H9 (cell line): ENCODE data around the gene MED22. TPM values are rescaled to one million over a fixed set of nuclear protein-coding genes. Genes with fewer than 3 reads are reported as not detected.
"Not testable (repeated sequence)": the region's sequence is repeated elsewhere in the genome, so short reads cannot be mapped to it uniquely, and the experiment has no call there.

Experiments used
- DNase-seq: peaks from one replicate; pipeline ENCODE4 v3.0.0-alpha.2; 2017
- H2AFZ ChIP-seq: one replicate; pipeline ENCODE4 v1.6.1; 2013; ENCODE audit warnings: mild to moderate bottlenecking, low read length, control low read depth, moderate library complexity
- H2AK5ac ChIP-seq: 2 replicates; pipeline ENCODE4 v1.6.1; 2013; ENCODE audit warnings: low read length, control low read depth, mixed read lengths; ENCODE audit not compliant: insufficient read length
- H2BK120ac ChIP-seq: one replicate; pipeline ENCODE4 v1.6.1; 2013; ENCODE audit warnings: low read depth, mild to moderate bottlenecking, low read length, control low read depth, inconsistent platforms; ENCODE audit not compliant: poor library complexity, severe bottlenecking
- H2BK12ac ChIP-seq: 2 replicates; pipeline ENCODE4 v1.6.1; 2013; ENCODE audit warnings: low read length, control low read depth, mixed read lengths, low read depth; ENCODE audit not compliant: insufficient read length
- H2BK15ac ChIP-seq: 2 replicates; pipeline ENCODE4 v1.6.1; 2013; ENCODE audit warnings: low read depth, low read length, control low read depth
- H2BK20ac ChIP-seq: one replicate; pipeline ENCODE4 v1.6.1; 2013; ENCODE audit warnings: low read depth, mild to moderate bottlenecking, low read length, control low read depth, inconsistent platforms; ENCODE audit not compliant: poor library complexity, severe bottlenecking
- H2BK5ac ChIP-seq: 2 replicates; pipeline ENCODE4 v1.6.1; 2013; ENCODE audit warnings: low read length, control low read depth, mixed read lengths; ENCODE audit not compliant: insufficient read length
- H3K14ac ChIP-seq: 2 replicates; pipeline ENCODE4 v1.6.1; 2013; ENCODE audit warnings: low read length, control low read depth; ENCODE audit not compliant: insufficient read depth
- H3K18ac ChIP-seq: 2 replicates; pipeline ENCODE4 v1.6.1; 2013; ENCODE audit warnings: low read depth, mild to moderate bottlenecking, mixed read lengths, low read length, control low read depth; ENCODE audit not compliant: insufficient read length
- H3K23ac ChIP-seq: 2 replicates; pipeline ENCODE4 v1.6.1; 2013; ENCODE audit warnings: low read length, control low read depth, mixed read lengths, low read depth; ENCODE audit not compliant: insufficient read length
- H3K23me2 ChIP-seq: 2 replicates; pipeline ENCODE4 v1.6.1; 2013; ENCODE audit warnings: low read depth, mild to moderate bottlenecking, mixed read lengths, low read length, control low read depth; ENCODE audit not compliant: insufficient read length, poor library complexity, severe bottlenecking
- H3K27ac ChIP-seq: 2 replicates; pipeline ENCODE4 v1.5.1; 2013; ENCODE audit warnings: low read length, control low read depth, mixed read lengths, low read depth; ENCODE audit not compliant: insufficient read length
- H3K27me3 ChIP-seq: 2 replicates; pipeline ENCODE4 v1.6.1; 2013; ENCODE audit warnings: low read length, control low read depth, inconsistent platforms; ENCODE audit not compliant: insufficient read depth
- H3K4ac ChIP-seq: 2 replicates; pipeline ENCODE4 v1.6.1; 2013; ENCODE audit warnings: low read depth, mild to moderate bottlenecking, control low read depth, inconsistent platforms, low read length, moderate library complexity
- H3K4me1 ChIP-seq: 2 replicates; pipeline ENCODE4 v1.6.1; 2013; ENCODE audit warnings: low read length, control low read depth, inconsistent platforms; ENCODE audit not compliant: insufficient read depth
- H3K4me2 ChIP-seq: 2 replicates; pipeline ENCODE4 v1.6.1; 2013; ENCODE audit warnings: low read length, control low read depth, mixed read lengths; ENCODE audit not compliant: insufficient read length, insufficient read depth
- H3K56ac ChIP-seq: 2 replicates; pipeline ENCODE4 v1.6.1; 2013; ENCODE audit warnings: low read depth, mild to moderate bottlenecking, mixed read lengths, low read length, control low read depth; ENCODE audit not compliant: insufficient read length
- H3K79me1 ChIP-seq: 2 replicates; pipeline ENCODE4 v1.6.1; 2013; ENCODE audit warnings: low read depth, mild to moderate bottlenecking, moderate library complexity, low read length, control low read depth, inconsistent platforms; ENCODE audit not compliant: insufficient read depth, poor library complexity, severe bottlenecking
- H3K79me2 ChIP-seq: 2 replicates; pipeline ENCODE4 v1.6.1; 2013; ENCODE audit warnings: low read length, control low read depth, inconsistent platforms; ENCODE audit not compliant: insufficient read depth
- H3K9ac ChIP-seq: 2 replicates; pipeline ENCODE4 v1.6.1; 2013; ENCODE audit warnings: low read length, control low read depth, mixed read lengths; ENCODE audit not compliant: insufficient read length; ENCODE audit errors: extremely low read depth
- H3K9me3 ChIP-seq: one replicate; pipeline ENCODE4 v1.6.1; 2013; ENCODE audit warnings: low read depth, low read length, inconsistent platforms; ENCODE audit not compliant: control insufficient read depth
- H3T11ph ChIP-seq: one replicate; pipeline ENCODE4 v1.6.1; 2013; ENCODE audit warnings: mild to moderate bottlenecking, low read length, control low read depth, inconsistent platforms
- H4K20me1 ChIP-seq: one replicate; pipeline ENCODE4 v1.6.1; 2013; ENCODE audit not compliant: control insufficient read depth, insufficient read length, insufficient read depth
- H4K5ac ChIP-seq: 2 replicates; pipeline ENCODE4 v1.6.1; 2013; ENCODE audit warnings: low read depth, mild to moderate bottlenecking, mixed read lengths, low read length, control low read depth; ENCODE audit not compliant: insufficient read length
- H4K8ac ChIP-seq: replicated peaks from 2 replicates; pipeline ENCODE4 v1.6.1; 2013; ENCODE audit warnings: low read length, control low read depth, mixed read lengths, low read depth; ENCODE audit not compliant: insufficient read length
- H4K91ac ChIP-seq: 2 replicates; pipeline ENCODE4 v1.6.1; 2013; ENCODE audit warnings: low read depth, mild to moderate bottlenecking, moderate library complexity, mixed read lengths, low read length, control low read depth; ENCODE audit not compliant: insufficient read length
- H3K27ac Mint-ChIP-seq, 3 experiments: 2 replicates in 2 of 3; 3 replicates in 1 of 3; pipeline ENCODE4 v1.8.0; 2020 to 2021; ENCODE audit warnings: mixed read lengths in 3 of 3, mild to moderate bottlenecking in 1 of 3, moderate library complexity in 1 of 3
- H3K27me3 Mint-ChIP-seq: 2 replicates; pipeline ENCODE4 v1.8.0; 2021; ENCODE audit warnings: low read depth, mild to moderate bottlenecking, moderate library complexity, mixed read lengths
- H3K36me3 Mint-ChIP-seq, 3 experiments: 2 replicates in 2 of 3; 3 replicates in 1 of 3; pipeline ENCODE4 v1.8.0; 2020 to 2021; ENCODE audit warnings: low read depth in 3 of 3, mixed read lengths in 3 of 3; ENCODE audit not compliant: insufficient read depth in 1 of 3
- H3K4me1 Mint-ChIP-seq, 2 experiments: 2 replicates each; pipeline ENCODE4 v1.8.0; 2020; ENCODE audit warnings: mixed read lengths in 2 of 2
- H3K4me3 Mint-ChIP-seq, 2 experiments: 2 replicates in 1 of 2; 3 replicates in 1 of 2; pipeline ENCODE4 v1.8.0; 2020 to 2021; ENCODE audit warnings: mild to moderate bottlenecking in 2 of 2, mixed read lengths in 2 of 2, moderate library complexity in 1 of 2
- H3K9me3 Mint-ChIP-seq, 2 experiments: 2 replicates in 1 of 2; 3 replicates in 1 of 2; pipeline ENCODE4 v1.8.0; 2020; ENCODE audit warnings: mild to moderate bottlenecking in 2 of 2, mixed read lengths in 2 of 2, moderate library complexity in 1 of 2
- WGBS: extraction: QIAGEN DNeasy Blood & Tissue Kit; methylation state at CpG from one replicate; pipeline ENCODE4 v1.1.7; 2013; ENCODE audit warnings: missing lambda C conversion rate, low lambda C conversion rate, mixed read lengths; ENCODE audit not compliant: insufficient read length; ENCODE audit errors: extremely low coverage; 5-methylcytosine and 5-hydroxymethylcytosine counted together
- total RNA-seq: library from RNA; stranded (reverse); gene quantifications from 2 replicates; pipeline ENCODE4 v1.2.1, GENCODE V29; 2021
- TF ChIP-seq, protein P1 (sequence below): fragments of 200-600 bp; sonication (generic); conservative IDR thresholded peaks from 3 replicates; pipeline ENCODE4 v1.8.0; 2021; ENCODE audit warnings: antibody characterized with exemption, mild to moderate bottlenecking

MED22 gene
- total RNA-seq, 1 experiment from 2014 or later: 60.1 TPM

DNA sequence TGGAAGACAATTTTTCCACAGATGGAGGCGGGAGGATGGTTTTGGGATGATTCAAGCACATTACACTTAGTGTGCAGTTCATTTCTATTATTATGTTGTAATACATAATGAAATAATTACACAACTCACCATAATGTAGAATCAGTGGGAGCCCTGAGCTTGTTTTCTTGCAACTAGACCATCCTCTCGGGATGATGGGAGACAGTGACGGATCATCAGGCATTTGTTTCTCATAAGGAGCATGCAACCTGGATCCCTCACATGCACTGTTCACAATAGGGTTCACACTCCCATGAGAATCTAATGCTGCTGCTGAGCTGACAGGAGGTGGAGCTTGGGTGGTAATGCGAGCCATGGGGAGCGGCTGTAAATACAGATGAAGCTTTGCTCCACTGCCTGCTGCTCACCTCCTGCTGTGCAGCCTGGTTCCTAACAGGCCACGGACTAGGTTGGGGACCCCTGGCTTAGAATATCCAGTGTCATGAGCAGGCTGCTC is 29.8 kb upstream of the MED22 start:
- Histone ChIP-seq H3K9ac (no peak overlapping the region), H3K4ac (no peak overlapping the region), H3K79me2 (peaks cover 16% of the 10 kb centered on the region; the same call in 1 of the 2 replicates), H3K4me2 (no peak overlapping the region), H2AFZ (no peak overlapping the region), H4K8ac (no peak overlapping the region), H2BK5ac (no peak overlapping the region), H2AK5ac (no peak overlapping the region), H3T11ph (no peak overlapping the region), H2BK12ac (no peak overlapping the region), H3K14ac (no peak overlapping the region), H2BK15ac (no peak overlapping the region), H3K27me3 (no peaks in the 10 kb centered on the region), H3K9me3 (no peaks in the 10 kb centered on the region), H3K27ac (no peak overlapping the region), H4K20me1 (peaks cover 3% of the 10 kb centered on the region), H3K23me2 (peaks cover 6% of the 10 kb centered on the region), H4K91ac (no peak overlapping the region), H3K18ac (no peak overlapping the region), H3K56ac (no peak overlapping the region), H3K4me1 (no peaks in the 10 kb centered on the region), H2BK20ac (no peak overlapping the region), H4K5ac (no peak overlapping the region), H2BK120ac (no peak overlapping the region), H3K79me1 (peaks cover 4% of the 10 kb centered on the region), H3K23ac (no peak overlapping the region)
- WGBS: no CpG with 5 or more reads among the region's 6 CpGs
- peaks cover 3 to 4% of the 10 kb centered on the region in 2 experiments; a peak in 3 of 5 replicates for H3K9me3 Mint-ChIP-seq
- TF ChIP-seq, protein P1, sequence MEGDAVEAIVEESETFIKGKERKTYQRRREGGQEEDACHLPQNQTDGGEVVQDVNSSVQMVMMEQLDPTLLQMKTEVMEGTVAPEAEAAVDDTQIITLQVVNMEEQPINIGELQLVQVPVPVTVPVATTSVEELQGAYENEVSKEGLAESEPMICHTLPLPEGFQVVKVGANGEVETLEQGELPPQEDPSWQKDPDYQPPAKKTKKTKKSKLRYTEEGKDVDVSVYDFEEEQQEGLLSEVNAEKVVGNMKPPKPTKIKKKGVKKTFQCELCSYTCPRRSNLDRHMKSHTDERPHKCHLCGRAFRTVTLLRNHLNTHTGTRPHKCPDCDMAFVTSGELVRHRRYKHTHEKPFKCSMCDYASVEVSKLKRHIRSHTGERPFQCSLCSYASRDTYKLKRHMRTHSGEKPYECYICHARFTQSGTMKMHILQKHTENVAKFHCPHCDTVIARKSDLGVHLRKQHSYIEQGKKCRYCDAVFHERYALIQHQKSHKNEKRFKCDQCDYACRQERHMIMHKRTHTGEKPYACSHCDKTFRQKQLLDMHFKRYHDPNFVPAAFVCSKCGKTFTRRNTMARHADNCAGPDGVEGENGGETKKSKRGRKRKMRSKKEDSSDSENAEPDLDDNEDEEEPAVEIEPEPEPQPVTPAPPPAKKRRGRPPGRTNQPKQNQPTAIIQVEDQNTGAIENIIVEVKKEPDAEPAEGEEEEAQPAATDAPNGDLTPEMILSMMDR: no peak
- DNase-seq: no peak
- peaks cover 30% of the 10 kb centered on the region for H3K27me3 Mint-ChIP-seq
- H3K36me3 Mint-ChIP-seq: peaks cover 7 to 14% (median 9%) of the 10 kb centered on the region in 3 experiments; a peak in 6 of 7 replicates
- no peak overlapping the region for H3K27ac Mint-ChIP-seq
- peaks cover 6 to 11% of the 10 kb centered on the region in 2 experiments for H3K4me1 Mint-ChIP-seq
- H3K4me3 Mint-ChIP-seq: no peak overlapping the region

DNA sequence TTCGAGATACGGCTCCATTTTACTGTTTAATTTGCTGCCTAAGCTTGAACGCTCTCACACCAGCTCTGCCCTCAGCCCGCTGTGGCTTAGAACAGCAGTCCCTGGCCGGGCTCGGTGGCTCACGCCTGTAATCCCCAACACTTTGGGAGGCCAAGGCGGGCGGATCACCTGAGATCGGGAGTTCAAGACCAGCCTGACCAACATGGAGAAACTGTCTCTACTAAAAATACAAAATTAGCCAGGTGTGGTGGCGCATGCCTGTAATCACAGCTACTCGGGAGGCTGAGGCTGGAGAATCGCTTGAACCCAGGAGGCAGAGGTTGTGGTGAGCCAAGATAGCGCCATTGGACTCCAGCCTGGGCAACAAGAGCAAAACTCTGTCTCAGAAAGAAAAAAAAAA is 29.3 kb upstream of the MED22 start:
- not testable (repeated sequence) for H4K20me1 ChIP-seq, H3K18ac ChIP-seq, H3K9me3 Mint-ChIP-seq, H3T11ph ChIP-seq, H3K4me1 ChIP-seq, H2AFZ ChIP-seq, H3K14ac ChIP-seq, DNase-seq, H2BK120ac ChIP-seq, H3K23ac ChIP-seq, H4K91ac ChIP-seq, H3K27me3 ChIP-seq, H3K9ac ChIP-seq, H3K56ac ChIP-seq, H4K8ac ChIP-seq, H3K27ac ChIP-seq, H3K4me2 ChIP-seq, H4K5ac ChIP-seq, H2AK5ac ChIP-seq, H2BK5ac ChIP-seq, H3K9me3 ChIP-seq, H3K23me2 ChIP-seq, H3K27ac Mint-ChIP-seq, H3K79me1 ChIP-seq, H2BK15ac ChIP-seq, H3K4ac ChIP-seq, H2BK12ac ChIP-seq, H2BK20ac ChIP-seq
- no CpG with 5 or more reads among the region's 14 CpGs for WGBS
- peaks cover 21% of the 10 kb centered on the region; the same call in 1 of the 2 replicates for H3K79me2 ChIP-seq
- Mint-ChIP-seq H3K4me1 (peaks cover 9 to 11% of the 10 kb centered on the region in 2 experiments), H3K36me3 (peaks cover 10 to 18% (median 12%) of the 10 kb centered on the region in 3 experiments; a peak in 6 of 7 replicates), H3K4me3 (peak overlapping the region; percentile 76 to 95; a peak in 4 of 5 replicates), H3K27me3 (peaks cover 30% of the 10 kb centered on the region)
